Gastroesophageal sphincter (tissue), 4 donors: Measurements from ENCODE around the gene MAP7. TPM values are rescaled to one million over a fixed set of nuclear protein-coding genes. Genes with fewer than 3 reads are reported as not detected.

Experiments used
- ATAC-seq: fragments of 150-250 bp; one replicate; pipeline ENCODE4 v1.9.1; 2016; ENCODE audit warnings: mild to moderate bottlenecking, moderate library complexity
- H3K27ac ChIP-seq, 4 donors: fragments of 200-600 bp; sonication (generic) in 3 of 4; 1 replicate in 3 of 4; 2 replicates in 1 of 4; pipeline ENCODE4 v1.5.1; 2016 to 2019
- H3K27me3 ChIP-seq: fragments of 200-600 bp; sonication (generic); one replicate; pipeline ENCODE4 v1.5.1; 2019
- H3K36me3 ChIP-seq, 2 donors: fragments of 200-600 bp; sonication (generic); one replicate each; pipeline ENCODE4 v1.5.1; 2019; ENCODE audit warnings: control low read depth in 1 of 2
- H3K4me1 ChIP-seq, 3 donors: fragments of 200-600 bp; sonication (generic); 1 replicate in 2 of 3; 2 replicates in 1 of 3; pipeline ENCODE4 v1.5.1; 2016 to 2019; ENCODE audit warnings: control low read depth in 2 of 3
- H3K4me3 ChIP-seq, 2 donors: fragments of 200-600 bp; sonication (generic); one replicate each; pipeline ENCODE4 v1.5.1; 2019; ENCODE audit warnings: mild to moderate bottlenecking in 1 of 2, moderate library complexity in 1 of 2
- H3K9me3 ChIP-seq, 3 donors: fragments of 200-600 bp; sonication (generic); one replicate each; pipeline ENCODE4 v1.5.1; 2017 to 2019; ENCODE audit warnings: control low read depth in 2 of 3
- EP300 ChIP-seq: sonication (generic); formaldehyde crosslinking; IDR thresholded peaks from one replicate; pipeline ENCODE4 v1.6.1; 2017; ENCODE audit warnings: antibody characterized with exemption, mild to moderate bottlenecking
- POLR2A ChIP-seq, 2 donors: fragments of 450-650 bp; IDR thresholded peaks; one replicate each; pipeline ENCODE4 v1.6.1; 2017; ENCODE audit warnings: antibody characterized with exemption in 2 of 2, mild to moderate bottlenecking in 2 of 2, moderate library complexity in 1 of 2
- POLR2AphosphoS5 ChIP-seq: sonication (generic); formaldehyde crosslinking; IDR thresholded peaks from one replicate; pipeline ENCODE4 v1.6.1; 2017; ENCODE audit warnings: antibody characterized with exemption
- WGBS, 2 donors: methylation state at CpG; one replicate each; pipeline ENCODE4 v1.1.5; 2018; ENCODE audit warnings: low coverage in 1 of 2; 5-methylcytosine and 5-hydroxymethylcytosine counted together
- total RNA-seq, 4 donors: library from RNA; depleted of rRNA; stranded (reverse); fragments of >200 nt; gene quantifications; one replicate each; pipeline ENCODE4 v1.1.0, GENCODE V29; 2016
- TF ChIP-seq, protein P1 (sequence below), 4 experiments: fragments of 200-600 bp in 2 of 4; fragments of 450-650 bp in 2 of 4; sonication (generic) in 1 of 4; IDR thresholded peaks; one replicate each; pipeline ENCODE4 v1.5.1; 2017 to 2019; ENCODE audit warnings: antibody characterized with exemption in 4 of 4, mild to moderate bottlenecking in 2 of 4, moderate library complexity in 2 of 4

MAP7 gene
- total RNA-seq, 4 donors from 2014 or later = 1.1 to 6.7 (median 4.3) TPM

DNA sequence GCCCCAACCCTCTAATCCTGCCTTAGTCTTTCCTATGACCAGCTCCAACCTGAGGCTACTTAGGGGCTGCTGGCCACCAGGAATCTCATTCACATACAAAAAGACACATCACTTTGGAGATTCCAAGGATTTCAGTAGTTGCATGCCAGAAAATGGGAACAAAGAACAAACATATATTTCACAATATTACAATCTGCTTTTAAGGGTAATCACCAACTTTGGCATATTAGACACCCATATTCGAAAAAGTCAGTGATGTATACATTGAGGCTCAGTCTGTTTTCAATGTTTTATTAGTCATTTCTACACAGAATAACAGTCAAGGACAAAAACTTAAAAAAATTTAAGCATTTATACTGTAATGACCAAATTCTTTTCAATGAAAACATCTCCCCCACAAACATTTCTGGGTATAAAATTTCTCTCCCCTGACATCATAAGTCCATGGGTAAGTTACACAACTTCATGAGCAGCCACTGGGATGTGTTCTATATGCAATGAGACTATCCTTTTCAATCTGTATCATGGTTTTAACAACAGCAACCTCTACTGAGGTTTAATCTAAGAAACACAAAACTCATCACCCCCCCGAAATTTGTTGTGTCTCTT, 103.5 kb downstream of the MAP7 start:
- no peaks in the 10 kb centered on the region for H3K36me3 ChIP-seq
- H3K4me3 ChIP-seq = no peak overlapping the region
- H3K27me3 ChIP-seq = no peaks in the 10 kb centered on the region
- H3K27ac ChIP-seq = no peak overlapping the region
- peaks cover 0 to 9% (median 0%) of the 10 kb centered on the region in 3 donors for H3K9me3 ChIP-seq
- ATAC-seq = no peak
- H3K4me1 ChIP-seq = no peaks in the 10 kb centered on the region
- whole genome bisulfite sequencing, 2 donors = 70 to 100% methylated on average over 1 to 2 of the region's 2 CpGs
- no peak for TF ChIP-seq POLR2A (IDR thresholded peaks at IDR 0.05)
- TF ChIP-seq, protein P1, sequence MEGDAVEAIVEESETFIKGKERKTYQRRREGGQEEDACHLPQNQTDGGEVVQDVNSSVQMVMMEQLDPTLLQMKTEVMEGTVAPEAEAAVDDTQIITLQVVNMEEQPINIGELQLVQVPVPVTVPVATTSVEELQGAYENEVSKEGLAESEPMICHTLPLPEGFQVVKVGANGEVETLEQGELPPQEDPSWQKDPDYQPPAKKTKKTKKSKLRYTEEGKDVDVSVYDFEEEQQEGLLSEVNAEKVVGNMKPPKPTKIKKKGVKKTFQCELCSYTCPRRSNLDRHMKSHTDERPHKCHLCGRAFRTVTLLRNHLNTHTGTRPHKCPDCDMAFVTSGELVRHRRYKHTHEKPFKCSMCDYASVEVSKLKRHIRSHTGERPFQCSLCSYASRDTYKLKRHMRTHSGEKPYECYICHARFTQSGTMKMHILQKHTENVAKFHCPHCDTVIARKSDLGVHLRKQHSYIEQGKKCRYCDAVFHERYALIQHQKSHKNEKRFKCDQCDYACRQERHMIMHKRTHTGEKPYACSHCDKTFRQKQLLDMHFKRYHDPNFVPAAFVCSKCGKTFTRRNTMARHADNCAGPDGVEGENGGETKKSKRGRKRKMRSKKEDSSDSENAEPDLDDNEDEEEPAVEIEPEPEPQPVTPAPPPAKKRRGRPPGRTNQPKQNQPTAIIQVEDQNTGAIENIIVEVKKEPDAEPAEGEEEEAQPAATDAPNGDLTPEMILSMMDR (IDR thresholded peaks at IDR 0.05) = no peak
- no peak for TF ChIP-seq EP300
- no peak for TF ChIP-seq POLR2AphosphoS5

DNA sequence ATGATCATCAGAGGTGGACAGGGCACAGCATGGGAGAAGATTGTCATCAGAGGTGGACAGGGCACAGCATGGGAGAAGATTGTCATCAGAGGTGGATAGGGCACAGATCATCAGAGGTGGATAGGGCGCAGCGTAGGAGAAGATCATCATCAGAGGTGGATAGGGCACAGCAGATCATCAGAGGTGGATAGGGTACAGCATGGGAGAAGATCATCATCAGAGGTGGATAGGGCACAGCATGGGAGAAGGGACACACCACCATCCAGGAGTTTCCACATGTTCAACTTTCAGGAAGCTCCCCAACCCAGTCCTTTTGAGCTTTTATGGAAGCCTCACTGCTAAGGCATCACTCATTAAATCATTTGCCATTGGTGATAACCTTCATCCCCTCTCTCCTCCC, 104.1 kb downstream of the MAP7 start:
- WGBS, 2 donors = 59 to 81% methylated on average over 2 of the region's 2 CpGs

DNA sequence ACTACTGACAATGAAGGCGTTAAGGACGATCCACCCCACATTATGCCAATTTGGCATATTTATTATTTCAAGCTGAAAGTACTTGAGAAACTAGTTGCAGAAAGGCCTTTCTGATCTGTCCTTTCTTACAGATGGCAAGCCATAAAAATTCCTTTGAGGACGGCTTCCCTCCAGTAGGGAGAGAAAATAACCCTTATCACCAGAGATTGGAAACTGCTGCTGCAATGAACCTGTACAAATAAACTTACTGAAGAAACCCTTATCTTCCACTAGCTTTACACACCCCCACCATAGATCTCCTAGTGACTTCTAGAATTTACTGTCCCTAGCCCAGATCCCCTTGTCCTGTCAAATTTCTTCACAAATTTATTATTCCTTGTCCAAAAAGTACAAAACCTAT, 105.2 kb downstream of the MAP7 start:
- WGBS, 2 donors = 55 to 92% methylated on average over 2 to 3 of the region's 3 CpGs

More for the DNA sequence above, 104.1 kb downstream of the MAP7 start:
- Histone ChIP-seq H3K4me1 (no peaks in the 10 kb centered on the region), H3K27me3 (no peaks in the 10 kb centered on the region), H3K9me3 (peaks cover 0 to 4% (median 0%) of the 10 kb centered on the region in 3 donors), H3K36me3 (no peaks in the 10 kb centered on the region), H3K27ac (no peak overlapping the region), H3K4me3 (no peak overlapping the region)
- ATAC-seq = no peak
- TF ChIP-seq, protein P1 (IDR thresholded peaks at IDR 0.05) = no peak

DNA sequence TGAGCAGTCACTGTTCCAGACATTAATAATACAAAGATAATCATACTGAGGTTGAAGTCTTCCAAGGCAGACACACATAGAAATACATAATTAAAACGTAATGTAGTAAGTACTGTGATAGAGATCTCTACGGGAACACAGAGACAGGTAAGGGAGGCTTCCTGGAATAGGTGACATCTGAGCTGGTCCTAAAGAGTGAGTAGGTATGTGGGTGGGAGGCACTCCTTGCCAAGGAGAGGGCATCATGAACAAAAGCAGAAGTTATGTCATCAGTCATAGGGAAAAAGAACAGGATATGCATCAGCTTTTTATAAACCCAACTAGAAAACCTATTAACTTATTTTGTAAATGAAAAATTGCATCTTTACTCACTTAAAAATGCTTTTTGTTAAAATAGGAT, 110.0 kb downstream of the MAP7 start:
- Histone ChIP-seq H3K27ac (no peak overlapping the region), H3K4me3 (no peak overlapping the region), H3K27me3 (no peaks in the 10 kb centered on the region), H3K36me3 (no peaks in the 10 kb centered on the region), H3K4me1 (no peaks in the 10 kb centered on the region), H3K9me3 (no peaks in the 10 kb centered on the region)
- ATAC-seq = no peak
- TF ChIP-seq, protein P1 (IDR thresholded peaks at IDR 0.05) = no peak
- TF ChIP-seq POLR2AphosphoS5 (no peak), EP300 (no peak), POLR2A (IDR thresholded peaks at IDR 0.05) (no peak)
- WGBS, 2 donors = 75 to 86% methylated on average over 2 of the region's 2 CpGs

More for the DNA sequence above, 105.2 kb downstream of the MAP7 start:
- no peaks in the 10 kb centered on the region for H3K4me1 ChIP-seq
- no peak overlapping the region for H3K4me3 ChIP-seq
- H3K27me3 ChIP-seq = no peaks in the 10 kb centered on the region
- H3K27ac ChIP-seq = no peak overlapping the region
- no peak for ATAC-seq
- no peaks in the 10 kb centered on the region for H3K9me3 ChIP-seq
- TF ChIP-seq EP300 (no peak), POLR2AphosphoS5 (no peak), POLR2A (IDR thresholded peaks at IDR 0.05) (no peak)
- TF ChIP-seq, protein P1 (IDR thresholded peaks at IDR 0.05) = no peak
- no peaks in the 10 kb centered on the region for H3K36me3 ChIP-seq

DNA sequence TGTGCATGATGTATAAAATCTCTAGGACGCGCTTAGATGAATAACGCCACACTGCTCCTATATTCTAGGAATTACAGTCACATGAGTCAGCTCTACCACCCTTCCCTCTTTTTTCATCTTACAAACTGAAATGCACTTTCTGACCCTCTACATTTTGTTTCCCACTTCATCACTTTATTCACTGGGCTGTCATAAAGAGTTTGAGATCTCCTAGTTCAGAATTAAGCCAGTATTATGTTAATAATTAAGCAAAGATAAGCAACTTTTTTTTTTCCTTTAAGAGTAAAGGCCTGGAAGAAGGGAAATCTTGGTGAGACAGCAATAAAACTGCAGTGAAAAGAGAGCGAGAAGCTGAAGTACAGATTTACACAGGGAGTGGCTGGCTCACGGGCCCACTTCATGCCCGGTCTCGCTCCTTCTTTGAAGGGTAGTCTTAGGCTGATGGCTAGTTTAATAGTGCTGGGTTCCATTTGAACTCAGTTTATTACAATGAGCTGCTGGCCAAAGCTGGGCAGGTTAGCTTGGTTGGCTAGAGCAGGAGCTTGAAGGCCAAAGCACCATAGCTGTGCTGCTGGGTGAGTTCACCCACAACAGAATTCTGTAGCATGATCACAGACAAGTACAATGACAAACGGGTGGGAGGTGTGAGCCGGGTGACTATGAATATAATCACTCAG, 110.6 kb downstream of the MAP7 start:
- ATAC-seq = no peak
- TF ChIP-seq POLR2AphosphoS5 = no peak
- 91 to 96% methylated on average over 7 to 9 of the region's 9 CpGs for WGBS, 2 donors
- no peak overlapping the region for H3K4me3 ChIP-seq
- H3K36me3 ChIP-seq = no peaks in the 10 kb centered on the region
- H3K4me1 ChIP-seq = no peaks in the 10 kb centered on the region
- H3K9me3 ChIP-seq = no peaks in the 10 kb centered on the region
- no peaks in the 10 kb centered on the region for H3K27me3 ChIP-seq
- H3K27ac ChIP-seq = no peak overlapping the region
